HepG2 (cell line): ENCODE results near the gene RELL1.

ENCODE experiments used
- RAD51 ChIP-seq: fragments of 450-650 bp; IDR thresholded peaks from 2 replicates; pipeline ENCODE4 v1.6.1; 2016; ENCODE audit warnings: borderline replicate concordance
- SP140L ChIP-seq: sonication (generic); formaldehyde crosslinking; IDR thresholded peaks from 2 replicates; pipeline ENCODE4 v1.4.0; 2020; ENCODE audit warnings: missing genetic modification reagents, borderline replicate concordance
- TEAD2 ChIP-seq: sonication (generic); formaldehyde crosslinking; IDR thresholded peaks from 2 replicates; pipeline ENCODE4 v1.9.0; 2021; ENCODE audit warnings: missing genetic modification reagents
- ZSCAN29 ChIP-seq: sonication (generic); formaldehyde crosslinking; conservative IDR thresholded peaks from 2 replicates; pipeline ENCODE4 v1.4.0; 2020; ENCODE audit warnings: mild to moderate bottlenecking, missing genetic modification reagents
- TF ChIP-seq, protein P1 (sequence below): IDR thresholded peaks from 2 replicates; pipeline ENCODE4 v1.6.1; 2016; ENCODE audit warnings: low read depth, missing genetic modification reagents, missing compliant biosample characterization

DNA sequence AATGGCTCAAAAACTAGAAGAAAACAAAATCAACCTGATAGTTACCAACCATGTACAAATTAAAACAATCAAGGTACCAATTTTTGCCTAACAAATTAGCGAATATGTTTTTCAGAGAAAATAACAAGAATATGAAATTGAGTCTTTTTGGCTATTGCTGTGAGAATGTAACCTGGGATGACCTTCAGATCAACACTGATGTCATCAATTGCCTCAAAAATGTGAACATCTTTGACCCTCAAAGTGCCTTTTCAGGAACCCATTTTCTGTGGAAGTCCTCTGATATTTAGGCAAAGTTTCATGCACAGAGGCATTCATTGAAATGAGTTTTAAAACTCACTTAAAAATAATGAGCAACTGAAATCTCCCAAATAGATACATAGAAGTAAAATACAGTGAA, 6.1 kb downstream of the RELL1 start:
- TF ChIP-seq, protein P1, sequence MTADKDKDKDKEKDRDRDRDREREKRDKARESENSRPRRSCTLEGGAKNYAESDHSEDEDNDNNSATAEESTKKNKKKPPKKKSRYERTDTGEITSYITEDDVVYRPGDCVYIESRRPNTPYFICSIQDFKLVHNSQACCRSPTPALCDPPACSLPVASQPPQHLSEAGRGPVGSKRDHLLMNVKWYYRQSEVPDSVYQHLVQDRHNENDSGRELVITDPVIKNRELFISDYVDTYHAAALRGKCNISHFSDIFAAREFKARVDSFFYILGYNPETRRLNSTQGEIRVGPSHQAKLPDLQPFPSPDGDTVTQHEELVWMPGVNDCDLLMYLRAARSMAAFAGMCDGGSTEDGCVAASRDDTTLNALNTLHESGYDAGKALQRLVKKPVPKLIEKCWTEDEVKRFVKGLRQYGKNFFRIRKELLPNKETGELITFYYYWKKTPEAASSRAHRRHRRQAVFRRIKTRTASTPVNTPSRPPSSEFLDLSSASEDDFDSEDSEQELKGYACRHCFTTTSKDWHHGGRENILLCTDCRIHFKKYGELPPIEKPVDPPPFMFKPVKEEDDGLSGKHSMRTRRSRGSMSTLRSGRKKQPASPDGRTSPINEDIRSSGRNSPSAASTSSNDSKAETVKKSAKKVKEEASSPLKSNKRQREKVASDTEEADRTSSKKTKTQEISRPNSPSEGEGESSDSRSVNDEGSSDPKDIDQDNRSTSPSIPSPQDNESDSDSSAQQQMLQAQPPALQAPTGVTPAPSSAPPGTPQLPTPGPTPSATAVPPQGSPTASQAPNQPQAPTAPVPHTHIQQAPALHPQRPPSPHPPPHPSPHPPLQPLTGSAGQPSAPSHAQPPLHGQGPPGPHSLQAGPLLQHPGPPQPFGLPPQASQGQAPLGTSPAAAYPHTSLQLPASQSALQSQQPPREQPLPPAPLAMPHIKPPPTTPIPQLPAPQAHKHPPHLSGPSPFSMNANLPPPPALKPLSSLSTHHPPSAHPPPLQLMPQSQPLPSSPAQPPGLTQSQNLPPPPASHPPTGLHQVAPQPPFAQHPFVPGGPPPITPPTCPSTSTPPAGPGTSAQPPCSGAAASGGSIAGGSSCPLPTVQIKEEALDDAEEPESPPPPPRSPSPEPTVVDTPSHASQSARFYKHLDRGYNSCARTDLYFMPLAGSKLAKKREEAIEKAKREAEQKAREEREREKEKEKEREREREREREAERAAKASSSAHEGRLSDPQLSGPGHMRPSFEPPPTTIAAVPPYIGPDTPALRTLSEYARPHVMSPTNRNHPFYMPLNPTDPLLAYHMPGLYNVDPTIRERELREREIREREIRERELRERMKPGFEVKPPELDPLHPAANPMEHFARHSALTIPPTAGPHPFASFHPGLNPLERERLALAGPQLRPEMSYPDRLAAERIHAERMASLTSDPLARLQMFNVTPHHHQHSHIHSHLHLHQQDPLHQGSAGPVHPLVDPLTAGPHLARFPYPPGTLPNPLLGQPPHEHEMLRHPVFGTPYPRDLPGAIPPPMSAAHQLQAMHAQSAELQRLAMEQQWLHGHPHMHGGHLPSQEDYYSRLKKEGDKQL (CRISPR knock-in tag): no peak
- no peak for TF ChIP-seq ZSCAN29 (CRISPR knock-in tag)
- TF ChIP-seq TEAD2: no peak
- TF ChIP-seq RAD51: no peak
- no peak for TF ChIP-seq SP140L (CRISPR knock-in tag)
